ENCODE results near the gene TRHDE. TPM values are rescaled to one million over a fixed set of nuclear protein-coding genes. Genes with fewer than 3 reads are reported as not detected.

The TRHDE gene
- total and polyA plus RNA-seq, 12 donors, result 0.11 to 3.9 (median 0.64) TPM

DNA sequence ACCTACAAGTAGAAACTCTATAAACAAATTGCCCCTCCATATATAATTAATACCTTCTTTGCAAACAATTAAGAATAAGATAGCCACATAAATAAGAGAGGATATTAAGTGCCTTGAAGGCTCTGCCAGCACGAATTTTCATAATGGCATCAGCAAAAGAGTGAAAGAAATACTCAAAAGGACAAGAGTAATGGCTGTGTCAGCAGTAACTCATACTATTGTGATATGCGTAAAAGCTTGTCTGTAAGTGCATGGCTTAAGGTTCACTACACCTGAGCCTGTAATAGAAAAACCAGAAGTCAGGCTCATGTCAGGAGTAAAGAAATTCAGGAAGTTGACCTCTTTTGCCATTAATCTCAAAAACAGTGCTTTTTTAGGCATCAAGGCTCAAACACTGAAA is 204.1 kb downstream of the TRHDE start:
- no peaks in the 10 kb centered on the region for H3K36me3 ChIP-seq (replicated peaks in 1 of 2)
- no peak overlapping the region for H3K4me3 ChIP-seq
- 67 to 76% (median 68%) methylated on average over 2 of the region's 2 CpGs for WGBS, 4 donors
- H3K4me1 ChIP-seq (replicated peaks in 1 of 2), result no peaks in the 10 kb centered on the region
- intact Hi-C loops (cut with DNase I), result no loop called here
- H3K9me3 ChIP-seq (replicated peaks in 1 of 3), result no peaks in the 10 kb centered on the region
- H3K27ac ChIP-seq, result no peak overlapping the region
- no peak for TF ChIP-seq POLR2A (IDR thresholded peaks at IDR 0.05)
- TF ChIP-seq, protein P1, sequence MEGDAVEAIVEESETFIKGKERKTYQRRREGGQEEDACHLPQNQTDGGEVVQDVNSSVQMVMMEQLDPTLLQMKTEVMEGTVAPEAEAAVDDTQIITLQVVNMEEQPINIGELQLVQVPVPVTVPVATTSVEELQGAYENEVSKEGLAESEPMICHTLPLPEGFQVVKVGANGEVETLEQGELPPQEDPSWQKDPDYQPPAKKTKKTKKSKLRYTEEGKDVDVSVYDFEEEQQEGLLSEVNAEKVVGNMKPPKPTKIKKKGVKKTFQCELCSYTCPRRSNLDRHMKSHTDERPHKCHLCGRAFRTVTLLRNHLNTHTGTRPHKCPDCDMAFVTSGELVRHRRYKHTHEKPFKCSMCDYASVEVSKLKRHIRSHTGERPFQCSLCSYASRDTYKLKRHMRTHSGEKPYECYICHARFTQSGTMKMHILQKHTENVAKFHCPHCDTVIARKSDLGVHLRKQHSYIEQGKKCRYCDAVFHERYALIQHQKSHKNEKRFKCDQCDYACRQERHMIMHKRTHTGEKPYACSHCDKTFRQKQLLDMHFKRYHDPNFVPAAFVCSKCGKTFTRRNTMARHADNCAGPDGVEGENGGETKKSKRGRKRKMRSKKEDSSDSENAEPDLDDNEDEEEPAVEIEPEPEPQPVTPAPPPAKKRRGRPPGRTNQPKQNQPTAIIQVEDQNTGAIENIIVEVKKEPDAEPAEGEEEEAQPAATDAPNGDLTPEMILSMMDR (IDR thresholded peaks at IDR 0.05), result no peak
- H3K27me3 ChIP-seq, result no peaks in the 10 kb centered on the region
- no peak for DNase-seq

DNA sequence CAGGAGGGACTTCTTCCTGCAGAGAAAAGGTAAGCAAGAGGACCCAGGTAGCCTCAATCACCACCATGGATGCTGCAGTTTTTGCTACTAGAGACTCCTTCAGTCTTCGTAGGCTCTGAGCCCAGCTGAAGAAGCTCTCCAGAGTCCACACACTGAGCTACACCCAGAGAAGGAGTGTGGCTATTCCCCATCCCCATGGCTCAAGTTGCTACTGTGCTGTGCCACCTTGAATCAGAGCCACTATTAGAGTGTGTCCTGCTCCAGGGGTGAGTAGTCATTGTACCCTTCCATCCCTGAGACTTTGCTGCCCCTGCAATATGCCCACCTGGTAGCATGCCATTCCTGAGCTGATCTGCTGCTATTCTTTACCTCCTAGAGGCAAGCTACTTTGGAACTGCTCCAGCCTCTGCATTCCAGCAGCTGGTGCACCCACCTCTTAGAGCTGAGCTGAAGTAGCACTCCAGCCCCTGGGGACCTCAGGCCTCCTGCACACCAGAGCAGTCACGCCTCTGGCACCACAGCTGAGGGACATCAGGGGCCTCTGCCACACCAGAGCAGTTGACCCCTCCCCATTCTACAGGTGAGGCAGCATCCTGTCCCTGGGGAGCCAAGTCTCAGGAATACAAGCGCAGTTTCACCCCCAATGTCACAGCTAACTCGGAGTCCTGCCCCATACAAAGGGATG is 213.0 kb downstream of the TRHDE start:
- WGBS, 4 donors, result 71 to 100% (median 84%) methylated on average over 2 to 4 of the region's 4 CpGs
- Histone ChIP-seq H3K9me3 (replicated peaks in 1 of 3) (no peaks in the 10 kb centered on the region), H3K27me3 (no peaks in the 10 kb centered on the region), H3K27ac (no peak overlapping the region), H3K36me3 (replicated peaks in 1 of 2) (no peaks in the 10 kb centered on the region), H3K4me1 (replicated peaks in 1 of 2) (no peaks in the 10 kb centered on the region), H3K4me3 (no peak overlapping the region)
- no peak for DNase-seq
- TF ChIP-seq, protein P1 (IDR thresholded peaks at IDR 0.05), result no peak
- TF ChIP-seq POLR2A (IDR thresholded peaks at IDR 0.05), result no peak
- intact Hi-C loops (cut with DNase I), result no loop called here

DNA sequence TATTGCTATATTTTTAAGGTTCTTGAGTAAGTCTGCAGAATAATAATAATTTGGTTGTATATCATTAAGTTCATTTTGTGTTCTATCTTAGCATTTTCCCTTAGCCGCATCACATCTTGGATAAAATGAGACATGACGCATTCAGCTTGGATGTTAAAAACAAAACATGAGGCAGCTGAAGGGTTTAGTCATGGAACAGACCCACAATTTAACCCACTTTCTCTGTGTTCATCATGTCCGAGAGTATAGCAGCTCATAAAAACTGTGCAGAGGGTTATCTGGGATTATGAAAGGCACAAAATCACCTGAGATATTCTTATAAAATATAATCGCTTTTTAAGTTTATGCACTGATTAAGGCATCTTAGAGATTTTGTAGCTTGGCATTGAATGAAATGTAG is 219.3 kb downstream of the TRHDE start:
- TF ChIP-seq, protein P1 (IDR thresholded peaks at IDR 0.05), result no peak
- no peak for TF ChIP-seq POLR2A (IDR thresholded peaks at IDR 0.05)
- no peak overlapping the region for H3K4me3 ChIP-seq
- DNase-seq, result no peak
- intact Hi-C loops (cut with DNase I), result no loop called here
- H3K4me1 ChIP-seq (replicated peaks in 1 of 2), result no peaks in the 10 kb centered on the region
- WGBS, 4 donors, result 74 to 81% (median 76%) methylated on average over 4 of the region's 4 CpGs
- no peaks in the 10 kb centered on the region for H3K9me3 ChIP-seq (replicated peaks in 1 of 3)
- H3K27ac ChIP-seq, result no peak overlapping the region
- no peaks in the 10 kb centered on the region for H3K36me3 ChIP-seq (replicated peaks in 1 of 2)
- no peaks in the 10 kb centered on the region for H3K27me3 ChIP-seq

DNA sequence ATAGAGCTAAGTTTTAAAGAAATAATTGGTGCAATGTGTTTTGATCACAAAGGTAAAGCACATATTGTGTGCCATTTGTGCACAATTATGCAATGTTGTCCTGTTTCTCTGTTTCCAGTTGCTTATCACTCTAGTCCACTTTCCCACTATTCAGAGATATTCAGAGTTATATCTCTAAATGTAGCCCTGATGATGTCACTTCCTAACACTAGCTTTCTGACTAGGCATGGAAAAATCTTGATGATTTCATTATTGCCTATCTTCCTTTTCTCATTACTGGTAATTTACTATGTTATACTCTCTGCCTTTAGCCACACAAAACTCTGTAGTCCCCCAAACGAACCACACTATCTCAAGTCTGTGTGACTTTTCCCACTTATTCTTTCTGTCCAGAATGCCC is 221.2 kb downstream of the TRHDE start:
- 30 to 50% (median 37%) methylated on average over 1 of the region's 1 CpG for WGBS, 4 donors

More for the DNA sequence above, 221.2 kb downstream of the TRHDE start:
- no peaks in the 10 kb centered on the region for H3K36me3 ChIP-seq (replicated peaks in 1 of 2)
- H3K27ac ChIP-seq, result no peak overlapping the region
- no peak for TF ChIP-seq POLR2A (IDR thresholded peaks at IDR 0.05)
- TF ChIP-seq, protein P1 (IDR thresholded peaks at IDR 0.05), result no peak
- H3K27me3 ChIP-seq, result no peaks in the 10 kb centered on the region
- no peak overlapping the region for H3K4me3 ChIP-seq
- intact Hi-C loops (cut with DNase I), result no loop called here
- no peaks in the 10 kb centered on the region for H3K9me3 ChIP-seq (replicated peaks in 1 of 3)
- no peaks in the 10 kb centered on the region for H3K4me1 ChIP-seq (replicated peaks in 1 of 2)
- DNase-seq, result no peak
